ENCODE measurements around the gene SPSB1. TPM values are rescaled to one million over a fixed set of nuclear protein-coding genes. Genes with fewer than 3 reads are reported as not detected.

SPSB1 gene
- polyA plus RNA-seq, 1 donor from 2014 or later: 1.4 TPM

DNA sequence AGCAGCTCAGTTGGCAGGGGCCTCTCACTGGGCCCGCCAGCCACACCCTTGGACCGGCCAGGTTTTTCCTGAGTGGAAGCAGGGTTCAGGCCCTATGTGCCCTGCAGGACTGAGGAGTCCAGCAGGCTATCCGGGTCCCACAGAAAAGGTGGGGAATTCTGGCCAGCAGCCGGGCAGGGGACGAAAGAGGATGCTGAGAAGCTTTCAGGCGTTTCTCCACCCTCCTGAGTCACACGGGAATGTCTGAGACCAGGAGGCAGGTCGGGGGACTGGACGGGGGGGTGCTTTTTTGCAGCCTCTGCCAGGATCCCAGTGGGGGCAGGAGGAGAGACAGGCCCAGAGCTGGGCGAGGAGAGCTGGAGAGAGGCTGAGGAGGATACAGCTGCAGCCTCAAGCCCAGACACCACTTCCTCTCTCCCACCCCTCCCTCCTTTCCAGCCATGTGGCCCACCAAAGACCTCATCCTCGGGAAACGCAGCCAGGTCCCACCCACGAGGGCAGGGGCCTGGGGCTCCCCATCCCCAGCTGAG, 105.4 kb downstream of the SPSB1 start:
- no peak overlapping the region for H2AFZ ChIP-seq (ENCODE audit: low read depth, low read length)
- no peak overlapping the region for H3K4me2 ChIP-seq (ENCODE audit: low read length)
- no peaks in the 10 kb centered on the region for H3K9me2 ChIP-seq (ENCODE audit: insufficient read depth, low read length)
- TF ChIP-seq EZH2 (IDR thresholded peaks at IDR 0.05; ENCODE audit: borderline replicate concordance, insufficient read depth, low read length, poor library complexity, severe bottlenecking): no peak
- no peak for TF ChIP-seq MXI1 (conservative IDR thresholded peaks at IDR 0.05; ENCODE audit: poor library complexity, severe bottlenecking)
- TF ChIP-seq SMC3 (conservative IDR thresholded peaks at IDR 0.05; ENCODE audit: poor library complexity): no peak
- no peak for TF ChIP-seq EP300 (conservative IDR thresholded peaks at IDR 0.05; ENCODE audit: poor library complexity, severe bottlenecking)
- H3K9me3 ChIP-seq (ENCODE audit: low read length): no peaks in the 10 kb centered on the region
- H3K4me3 ChIP-seq (ENCODE audit: low read length): no peak overlapping the region
- H3K79me2 ChIP-seq (replicated peaks; ENCODE audit: insufficient read depth, low read length): no peaks in the 10 kb centered on the region
- no peaks in the 10 kb centered on the region for H3F3A ChIP-seq (ENCODE audit: insufficient read depth, low read length, poor library complexity, severe bottlenecking)
- H3K27me3 ChIP-seq (ENCODE audit: insufficient read depth, low read depth, low read length): no peaks in the 10 kb centered on the region
- H3K36me3 ChIP-seq (ENCODE audit: insufficient read depth, low read length): no peaks in the 10 kb centered on the region
- no peak overlapping the region for H3K9ac ChIP-seq (ENCODE audit: low read length)
- H3K27ac ChIP-seq (ENCODE audit: low read length): no peak overlapping the region
- no peaks in the 10 kb centered on the region for H4K20me1 ChIP-seq (ENCODE audit: insufficient read depth)

DNA sequence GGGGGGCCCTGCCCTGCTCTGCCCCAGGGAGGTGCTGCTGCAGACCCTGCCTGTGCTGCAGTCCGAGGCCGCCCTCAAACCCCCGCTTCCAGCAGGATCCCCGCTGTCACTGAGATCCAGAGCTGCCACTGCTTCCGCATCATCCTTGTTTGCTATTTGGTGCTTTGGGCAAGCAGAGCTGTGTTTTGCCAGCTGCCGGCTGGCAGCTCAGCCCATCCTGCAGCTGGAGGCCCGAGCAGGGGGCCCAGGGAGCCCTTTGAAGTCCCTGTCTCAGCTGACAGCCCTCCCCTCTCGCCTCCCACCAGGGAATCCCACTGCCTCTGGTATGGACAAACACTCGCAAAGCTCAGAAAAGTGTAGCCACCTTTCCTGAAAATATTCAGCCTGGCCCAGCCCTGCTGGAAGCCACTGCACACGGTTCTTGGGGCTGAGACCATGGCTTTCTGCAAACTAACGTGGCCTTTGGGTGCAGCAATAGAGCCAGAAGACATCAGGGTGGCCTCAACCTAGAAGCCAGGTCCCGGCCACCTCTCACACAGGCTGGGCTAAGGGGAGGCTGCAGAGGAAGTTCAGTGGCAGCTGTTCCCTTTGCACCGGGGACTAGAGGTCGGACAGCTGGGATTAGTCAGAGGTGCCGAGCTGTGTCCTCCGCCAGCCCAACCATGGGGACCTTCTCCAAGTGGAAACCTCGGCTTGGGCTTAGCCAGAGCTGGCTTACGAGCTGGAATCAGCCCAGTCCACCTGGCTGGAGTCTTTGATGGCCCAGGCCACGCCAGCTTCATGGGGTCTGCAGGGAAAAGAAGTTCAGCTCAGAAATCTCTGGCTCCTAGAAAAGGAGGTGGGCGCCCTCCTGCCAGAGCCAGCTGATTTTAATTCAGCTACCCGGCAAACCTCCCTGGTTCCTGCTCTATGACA, 107.1 kb downstream of the SPSB1 start:
- no peak overlapping the region for H3K4me2 ChIP-seq (ENCODE audit: low read length)
- H3K9ac ChIP-seq (ENCODE audit: low read length): no peak overlapping the region
- H3K4me3 ChIP-seq (ENCODE audit: low read length): no peak overlapping the region
- H3K79me2 ChIP-seq (replicated peaks; ENCODE audit: insufficient read depth, low read length): no peaks in the 10 kb centered on the region
- no peaks in the 10 kb centered on the region for H3K36me3 ChIP-seq (ENCODE audit: insufficient read depth, low read length)
- no peaks in the 10 kb centered on the region for H3K9me2 ChIP-seq (ENCODE audit: insufficient read depth, low read length)
- no peaks in the 10 kb centered on the region for H3K9me3 ChIP-seq (ENCODE audit: low read length)
- TF ChIP-seq MXI1 (conservative IDR thresholded peaks at IDR 0.05; ENCODE audit: poor library complexity, severe bottlenecking): no peak
- TF ChIP-seq RAD21 (conservative IDR thresholded peaks at IDR 0.05): no peak
- TF ChIP-seq TAF1 (IDR thresholded peaks at IDR 0.05; ENCODE audit: low read depth): no peak
- TF ChIP-seq, protein P1, sequence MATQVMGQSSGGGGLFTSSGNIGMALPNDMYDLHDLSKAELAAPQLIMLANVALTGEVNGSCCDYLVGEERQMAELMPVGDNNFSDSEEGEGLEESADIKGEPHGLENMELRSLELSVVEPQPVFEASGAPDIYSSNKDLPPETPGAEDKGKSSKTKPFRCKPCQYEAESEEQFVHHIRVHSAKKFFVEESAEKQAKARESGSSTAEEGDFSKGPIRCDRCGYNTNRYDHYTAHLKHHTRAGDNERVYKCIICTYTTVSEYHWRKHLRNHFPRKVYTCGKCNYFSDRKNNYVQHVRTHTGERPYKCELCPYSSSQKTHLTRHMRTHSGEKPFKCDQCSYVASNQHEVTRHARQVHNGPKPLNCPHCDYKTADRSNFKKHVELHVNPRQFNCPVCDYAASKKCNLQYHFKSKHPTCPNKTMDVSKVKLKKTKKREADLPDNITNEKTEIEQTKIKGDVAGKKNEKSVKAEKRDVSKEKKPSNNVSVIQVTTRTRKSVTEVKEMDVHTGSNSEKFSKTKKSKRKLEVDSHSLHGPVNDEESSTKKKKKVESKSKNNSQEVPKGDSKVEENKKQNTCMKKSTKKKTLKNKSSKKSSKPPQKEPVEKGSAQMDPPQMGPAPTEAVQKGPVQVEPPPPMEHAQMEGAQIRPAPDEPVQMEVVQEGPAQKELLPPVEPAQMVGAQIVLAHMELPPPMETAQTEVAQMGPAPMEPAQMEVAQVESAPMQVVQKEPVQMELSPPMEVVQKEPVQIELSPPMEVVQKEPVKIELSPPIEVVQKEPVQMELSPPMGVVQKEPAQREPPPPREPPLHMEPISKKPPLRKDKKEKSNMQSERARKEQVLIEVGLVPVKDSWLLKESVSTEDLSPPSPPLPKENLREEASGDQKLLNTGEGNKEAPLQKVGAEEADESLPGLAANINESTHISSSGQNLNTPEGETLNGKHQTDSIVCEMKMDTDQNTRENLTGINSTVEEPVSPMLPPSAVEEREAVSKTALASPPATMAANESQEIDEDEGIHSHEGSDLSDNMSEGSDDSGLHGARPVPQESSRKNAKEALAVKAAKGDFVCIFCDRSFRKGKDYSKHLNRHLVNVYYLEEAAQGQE (IDR thresholded peaks at IDR 0.05; ENCODE audit: borderline replicate concordance): no peak
- H3K27ac ChIP-seq (ENCODE audit: low read length): no peak overlapping the region
- H4K20me1 ChIP-seq (ENCODE audit: insufficient read depth): no peaks in the 10 kb centered on the region
- no peaks in the 10 kb centered on the region for H3F3A ChIP-seq (ENCODE audit: insufficient read depth, low read length, poor library complexity, severe bottlenecking)
- no peak overlapping the region for H2AFZ ChIP-seq (ENCODE audit: low read depth, low read length)
- no peaks in the 10 kb centered on the region for H3K27me3 ChIP-seq (ENCODE audit: insufficient read depth, low read depth, low read length)

DNA sequence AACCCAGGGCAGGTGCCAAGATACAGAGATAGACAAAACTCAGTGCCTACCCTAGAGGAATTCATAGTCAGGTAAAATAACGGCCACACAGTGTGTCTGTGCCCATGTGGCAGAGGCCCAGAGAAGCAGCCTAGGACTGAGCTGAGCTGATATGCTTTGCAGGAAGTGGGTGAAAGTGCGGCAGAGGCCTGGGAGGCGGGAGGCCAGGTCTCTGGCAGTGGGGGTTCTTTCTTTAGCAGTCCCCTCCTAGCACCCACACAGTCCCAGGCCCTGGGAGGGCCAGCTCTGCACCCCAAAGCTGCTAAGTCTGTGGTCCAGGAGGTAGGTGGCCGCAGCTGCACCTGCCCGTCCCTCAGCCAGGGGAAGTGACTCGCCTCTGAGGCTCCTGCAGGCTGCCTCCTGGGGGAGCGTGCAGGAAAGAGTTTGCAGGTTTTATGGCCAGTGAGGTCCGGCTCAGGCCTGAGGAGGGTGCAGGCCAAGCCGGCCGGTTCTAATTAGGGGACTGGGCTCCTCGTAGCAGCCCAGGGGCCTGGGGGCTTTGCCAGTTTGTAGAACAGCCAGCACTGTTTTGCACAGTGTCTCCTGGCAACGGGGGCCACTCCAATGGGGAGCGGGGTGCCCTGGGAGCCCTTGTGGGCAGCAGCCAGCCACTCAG, 107.9 kb downstream of the SPSB1 start:
- Histone ChIP-seq H3K4me2 (ENCODE audit: low read length) (no peak overlapping the region), H2AFZ (ENCODE audit: low read depth, low read length) (no peak overlapping the region), H3K4me3 (ENCODE audit: low read length) (no peak overlapping the region), H3K36me3 (ENCODE audit: insufficient read depth, low read length) (no peaks in the 10 kb centered on the region), H3K27ac (ENCODE audit: low read length) (no peak overlapping the region), H3K79me2 (replicated peaks; ENCODE audit: insufficient read depth, low read length) (no peaks in the 10 kb centered on the region), H3K9ac (ENCODE audit: low read length) (no peak overlapping the region), H3K9me2 (ENCODE audit: insufficient read depth, low read length) (no peaks in the 10 kb centered on the region), H3K9me3 (ENCODE audit: low read length) (no peaks in the 10 kb centered on the region), H3F3A (ENCODE audit: insufficient read depth, low read length, poor library complexity, severe bottlenecking) (no peaks in the 10 kb centered on the region), H3K27me3 (ENCODE audit: insufficient read depth, low read depth, low read length) (no peaks in the 10 kb centered on the region), H4K20me1 (ENCODE audit: insufficient read depth) (no peaks in the 10 kb centered on the region)
- TF ChIP-seq EP300 (conservative IDR thresholded peaks at IDR 0.05; ENCODE audit: poor library complexity, severe bottlenecking) (no peak), CTCF (IDR thresholded peaks at IDR 0.05; ENCODE audit: poor library complexity, severe bottlenecking) (no peak), SMC3 (conservative IDR thresholded peaks at IDR 0.05; ENCODE audit: poor library complexity) (no peak), RAD21 (conservative IDR thresholded peaks at IDR 0.05) (no peak)
- TF ChIP-seq, protein P1 (IDR thresholded peaks at IDR 0.05; ENCODE audit: borderline replicate concordance): no peak

Measured in neural cell (in vitro differentiated cells).